Measurements from ENCODE around the gene CRABP2. TPM values are rescaled to one million over a fixed set of nuclear protein-coding genes. Genes with fewer than 3 reads are reported as not detected.

The CRABP2 gene
- total and polyA plus RNA-seq, 12 donors: 0.25 to 2.7 (median 1.3) TPM; not detected in 1

- intact Hi-C loops (cut with DNase I): no loop called here
- no peak overlapping the region for H3K4me3 ChIP-seq
- peaks cover 0 to 1% (median 0%) of the 10 kb centered on the region in 9 donors for H3K36me3 ChIP-seq
- ATAC-seq (no peak), DNase-seq (no peak)
- H3K27ac ChIP-seq: peak overlapping the region in 9 of 10 donors; percentile 13 to 82 (median 70)
- 59 to 64% methylated on average over 8 of the region's 8 CpGs for WGBS, 2 donors
- H3K4me1 ChIP-seq: peaks cover 17 to 65% (median 40%) of the 10 kb centered on the region in 9 donors
- TF ChIP-seq CTCF (IDR thresholded peaks at IDR 0.05): no peak
- peaks cover 5 to 48% (median 27%) of the 10 kb centered on the region in 7 donors for H3K27me3 ChIP-seq
- H3K9me3 ChIP-seq: no peaks in the 10 kb centered on the region
These were observed 2.2 kb upstream of the CRABP2 start for GRCh38 chr1:156707417-156708217.

GRCh38 chr1:156706657-156707416 lies 1.5 kb upstream of the CRABP2 start:
- 12 to 22% methylated on average over 26 to 29 of the region's 29 CpGs for WGBS, 2 donors
- intact Hi-C loops (cut with DNase I): no loop called here
- H3K4me3 ChIP-seq: peak overlapping the region in 9 of 10 donors; percentile 31 to 53 (median 48)
- peak; percentile 69 to 72 for DNase-seq
- peak overlapping the region in 9 of 10 donors; percentile 13 to 82 (median 70) for H3K27ac ChIP-seq
- H3K27me3 ChIP-seq: peaks cover 5 to 54% (median 34%) of the 10 kb centered on the region in 7 donors
- peaks cover 17 to 65% (median 40%) of the 10 kb centered on the region in 9 donors for H3K4me1 ChIP-seq
- no peaks in the 10 kb centered on the region for H3K9me3 ChIP-seq
- H3K36me3 ChIP-seq: no peaks in the 10 kb centered on the region
- peak; percentile 38 to 75 (median 68) for ATAC-seq
- TF ChIP-seq CTCF (IDR thresholded peaks at IDR 0.05): no peak

- H3K9me3 ChIP-seq: no peaks in the 10 kb centered on the region
- H3K4me1 ChIP-seq: peaks cover 17 to 65% (median 40%) of the 10 kb centered on the region in 9 donors
- H3K27ac ChIP-seq: peak overlapping the region; percentile 13 to 82 (median 70)
- peak in 7 of 8 donors; percentile 53 to 83 (median 68) for ATAC-seq
- DNase-seq: peak; percentile 57 to 58
- intact Hi-C loops (cut with DNase I): no loop called here
- 1 to 2% methylated on average over 45 of the region's 45 CpGs for WGBS, 2 donors
- H3K4me3 ChIP-seq: peak overlapping the region; percentile 20 to 53 (median 48)
- peak; percentile 62 to 89 (median 82) for TF ChIP-seq CTCF (IDR thresholded peaks at IDR 0.05)
- H3K36me3 ChIP-seq: no peaks in the 10 kb centered on the region
- peaks cover 5 to 62% (median 41%) of the 10 kb centered on the region in 7 donors for H3K27me3 ChIP-seq
These were observed 704 bp upstream of the CRABP2 start for GRCh38 chr1:156705918-156706656.

Data from heart right ventricle (tissue), 16 donors.